Upper lobe of left lung (tissue), 4 donors: ENCODE measurements around the gene CCDC192.
"Not testable (repeated sequence)": the region's sequence is repeated elsewhere in the genome, so short reads cannot be mapped to it uniquely, and the experiment has no call there.

ENCODE experiments used
- CTCF ChIP-seq, 6 experiments: fragments of 450-650 bp in 4 of 6; fragments of 200-600 bp in 2 of 6; sonication (generic) in 2 of 6; IDR thresholded peaks; one replicate each; pipeline ENCODE4 v1.5.1; 2016 to 2019; ENCODE audit warnings: antibody characterized with exemption in 6 of 6
- POLR2A ChIP-seq, 4 donors: fragments of 450-650 bp; IDR thresholded peaks; one replicate each; pipeline ENCODE4 v1.5.1; 2016 to 2017; ENCODE audit warnings: antibody characterized with exemption in 4 of 4, mild to moderate bottlenecking in 2 of 4
- POLR2AphosphoS5 ChIP-seq, 2 donors: sonication (generic); formaldehyde crosslinking; IDR thresholded peaks; one replicate each; pipeline ENCODE4 v1.5.1; 2017; ENCODE audit warnings: antibody characterized with exemption in 2 of 2

DNA sequence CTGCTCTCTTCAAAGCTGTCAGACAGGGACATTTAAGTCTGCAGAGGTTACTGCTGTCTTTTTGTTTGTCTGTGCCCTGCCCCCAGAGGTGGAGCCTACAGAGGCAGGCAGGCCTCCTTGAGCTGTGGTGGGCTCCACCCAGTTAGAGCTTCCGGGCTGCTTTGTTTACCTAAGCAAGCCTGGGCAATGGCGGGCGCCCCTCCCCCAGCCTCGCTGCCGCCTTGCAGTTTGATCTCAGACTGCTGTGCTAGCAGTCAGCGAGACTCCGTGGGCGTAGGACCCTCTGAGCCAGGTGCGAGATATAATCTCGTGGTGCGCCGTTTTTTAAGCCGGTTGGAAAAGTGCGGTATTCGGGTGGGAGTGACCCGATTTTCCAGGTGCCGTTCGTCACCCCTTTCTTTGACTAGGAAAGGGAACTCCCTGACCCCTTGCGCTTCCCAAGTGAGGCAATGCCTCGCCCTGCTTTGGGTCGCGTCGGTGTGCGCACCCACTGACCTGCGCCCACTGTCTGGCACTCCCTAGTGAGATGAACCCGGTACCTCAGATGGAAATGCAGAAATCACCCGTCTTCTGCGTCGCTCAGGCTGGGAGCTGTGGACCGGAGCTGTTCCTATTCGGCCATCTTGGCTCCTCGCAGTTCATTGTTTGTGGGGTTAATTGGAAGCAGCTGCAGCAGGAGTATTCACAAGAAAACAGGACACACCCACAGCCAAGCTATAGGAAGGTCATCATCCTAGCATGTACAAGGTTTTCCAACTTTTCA, 49.5 kb downstream of the CCDC192 start:
- TF ChIP-seq CTCF, POLR2A, POLR2AphosphoS5 (IDR thresholded peaks at IDR 0.05): not testable (repeated sequence)
